GM18499 (cell line): ENCODE results near the gene CTBP2.
"Not testable (repeated sequence)": the region's sequence is repeated elsewhere in the genome, so short reads cannot be mapped to it uniquely, and the experiment has no call there.

Experiments used
- ATAC-seq: cut with Tn5 transposase; IDR thresholded peaks from one replicate; pipeline ENCODE4 v1.9.1; 2021; ENCODE audit warnings: moderate number of reproducible peaks; ENCODE audit not compliant: insufficient read depth, unreplicated experiment

CTBP2 gene

DNA sequence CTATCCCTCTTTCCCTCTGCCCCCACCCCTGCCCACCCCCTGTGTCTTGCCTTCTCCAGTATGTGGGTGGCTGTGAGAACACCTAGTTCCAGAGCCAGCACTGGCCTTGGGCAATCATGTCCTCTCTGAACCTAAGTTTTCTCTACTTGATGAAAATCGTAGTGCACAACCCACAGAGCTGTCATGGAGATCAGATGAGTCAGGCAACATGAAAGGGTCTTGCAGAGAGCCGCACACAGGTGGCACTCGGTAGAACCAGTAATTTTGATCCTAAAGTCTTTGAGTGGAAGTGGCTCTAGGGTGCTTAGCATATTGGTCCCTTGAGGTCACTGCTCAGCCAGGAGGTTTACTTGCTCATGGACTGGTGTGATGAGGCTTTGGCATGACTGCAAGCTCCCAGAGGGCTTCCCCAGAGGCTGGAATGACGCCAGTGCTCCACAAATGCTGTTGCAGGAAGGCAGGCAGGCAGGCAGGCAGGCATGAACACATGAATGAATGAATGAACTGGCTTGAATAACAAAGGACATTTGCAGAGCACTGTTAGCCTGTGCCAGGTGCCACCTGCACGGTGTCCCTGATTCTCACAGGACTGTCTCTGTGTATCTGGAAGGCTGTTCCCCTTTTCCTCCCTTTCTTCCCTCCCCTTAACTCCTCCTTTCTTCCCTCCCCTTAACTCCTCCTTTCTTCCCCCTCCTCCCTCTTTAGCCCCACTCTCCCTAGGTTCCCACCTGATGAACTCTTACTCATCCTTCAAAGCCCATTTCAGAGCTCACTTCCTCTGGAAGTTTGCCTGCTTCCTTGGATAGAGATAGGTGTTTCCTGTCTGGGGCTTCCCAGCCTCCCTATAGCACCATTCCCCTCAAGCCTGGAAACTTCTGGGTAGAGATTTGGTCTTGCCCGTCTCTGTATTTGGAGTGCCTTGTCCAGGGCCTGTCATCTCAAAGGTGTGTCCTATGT is 27.2 kb upstream of the CTBP2 start:
- no peak for ATAC-seq

DNA sequence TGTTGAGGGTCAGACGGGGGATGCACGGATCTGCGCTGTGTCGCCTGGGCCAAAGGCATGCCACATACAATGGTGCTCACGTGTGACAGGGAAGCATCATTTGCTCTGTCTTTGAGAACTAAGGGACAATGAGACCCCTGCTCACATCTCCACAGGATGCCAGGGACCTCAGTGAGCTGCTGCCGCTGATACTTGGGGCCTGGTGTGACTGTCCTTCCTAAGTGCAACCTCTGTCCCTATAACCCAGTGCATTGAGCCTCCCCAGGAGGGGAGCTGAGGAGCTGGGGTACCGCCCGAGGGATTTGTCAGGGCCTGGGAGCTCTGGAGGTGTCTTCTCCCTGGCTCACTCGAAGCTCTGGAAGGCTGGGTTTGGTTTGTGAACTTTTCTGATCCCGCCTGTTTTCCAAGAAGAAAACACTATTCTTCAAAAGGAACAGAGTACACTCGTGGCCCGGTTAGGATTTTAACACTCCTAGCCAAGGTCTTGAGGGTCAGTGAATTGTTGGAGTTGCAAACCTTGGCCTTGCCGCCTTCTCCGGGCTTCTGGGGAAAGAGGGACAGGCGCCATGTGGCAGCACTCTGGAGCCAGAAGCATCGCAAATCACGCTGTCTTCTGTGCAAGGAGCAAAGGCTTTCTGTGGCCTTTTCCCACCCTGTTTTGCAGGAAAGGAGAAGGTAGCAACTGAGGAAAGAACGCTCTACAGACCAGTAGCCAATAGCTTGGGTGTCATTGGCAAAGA is 26.2 kb upstream of the CTBP2 start:
- ATAC-seq, result no peak

DNA sequence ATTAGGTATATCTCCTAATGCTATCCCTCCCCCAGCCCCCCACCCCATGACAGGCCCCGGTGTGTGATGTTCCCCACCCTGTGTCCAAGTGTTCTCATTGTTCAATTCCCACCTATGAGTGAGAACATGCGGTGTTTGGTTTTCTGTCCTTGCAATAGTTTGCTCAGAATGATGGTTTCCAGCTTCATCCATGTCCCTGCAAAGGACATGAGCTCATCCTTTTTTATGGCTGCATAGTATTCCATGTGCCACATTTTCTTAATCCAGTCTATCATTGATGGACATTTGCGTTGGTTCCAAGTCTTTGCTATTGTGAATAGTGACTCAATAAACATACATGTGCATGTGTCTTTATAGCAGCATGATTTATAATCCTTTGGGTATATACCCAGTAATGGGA is 18.7 kb upstream of the CTBP2 start:
- not testable (repeated sequence) for ATAC-seq

DNA sequence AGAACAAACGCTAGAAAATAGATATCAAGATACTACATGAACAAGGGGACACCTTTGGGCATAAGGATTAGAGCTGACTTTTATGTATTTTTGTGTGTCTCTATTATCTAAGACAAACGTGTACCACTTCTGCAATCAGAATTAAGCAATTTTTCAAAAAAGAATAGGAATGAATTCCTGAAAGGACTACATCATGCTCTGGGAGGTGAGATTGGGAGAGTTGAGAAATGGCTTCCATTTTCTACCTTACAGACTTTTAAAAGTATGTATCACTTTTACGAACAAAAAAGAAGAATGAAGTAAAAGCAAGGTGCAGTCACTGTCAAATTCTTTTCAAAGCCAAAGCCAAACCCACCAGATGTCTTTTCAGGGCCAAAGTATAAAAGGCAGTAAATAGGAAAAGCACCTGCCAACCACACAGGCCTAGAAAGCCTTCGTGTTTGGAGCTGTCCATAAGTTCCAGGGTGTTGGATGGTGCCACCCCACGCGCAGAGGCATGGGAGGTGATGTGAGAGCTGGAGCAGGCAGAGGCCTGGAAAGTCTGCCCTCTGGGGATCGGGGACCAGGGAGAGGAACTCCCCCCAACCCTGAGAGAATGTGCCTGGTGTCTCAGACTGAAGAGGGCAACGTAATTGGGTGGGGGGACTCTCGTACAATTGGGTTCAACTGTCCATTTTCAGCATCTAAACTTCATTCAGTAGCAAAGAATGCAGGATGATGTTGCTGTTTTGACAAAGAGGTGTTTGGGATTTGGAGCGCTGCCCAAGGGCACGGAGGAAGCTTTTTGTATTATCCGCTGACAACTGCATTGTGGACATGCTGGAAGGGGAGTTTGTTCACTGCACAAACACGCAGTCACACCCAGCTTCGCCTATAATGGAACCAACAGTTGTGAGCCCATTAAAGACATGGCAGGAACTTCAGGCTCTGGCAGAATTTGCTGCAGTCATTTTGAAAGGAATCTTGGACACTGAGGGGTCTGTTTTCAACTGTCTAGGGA is 17.6 kb upstream of the CTBP2 start:
- no peak for ATAC-seq

DNA sequence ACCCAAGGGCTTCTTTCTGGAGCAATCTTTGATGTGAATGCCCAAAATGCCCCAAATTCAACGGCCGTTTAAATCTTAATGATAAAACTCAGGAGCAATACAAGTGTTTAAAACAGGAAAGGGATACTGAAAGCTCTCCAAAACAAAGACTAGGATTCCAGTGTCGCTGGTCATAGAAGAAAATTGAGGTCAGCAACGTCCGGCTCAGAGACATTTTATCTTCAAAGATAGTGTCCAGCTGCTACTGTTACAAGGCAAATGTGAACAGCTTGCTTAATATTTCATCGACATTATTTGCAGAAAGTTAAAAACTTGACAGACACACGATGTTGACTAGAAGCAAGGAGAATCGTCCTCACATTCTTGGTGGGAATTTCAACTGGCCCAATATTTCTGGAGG is 15.4 kb upstream of the CTBP2 start:
- ATAC-seq, result no peak

DNA sequence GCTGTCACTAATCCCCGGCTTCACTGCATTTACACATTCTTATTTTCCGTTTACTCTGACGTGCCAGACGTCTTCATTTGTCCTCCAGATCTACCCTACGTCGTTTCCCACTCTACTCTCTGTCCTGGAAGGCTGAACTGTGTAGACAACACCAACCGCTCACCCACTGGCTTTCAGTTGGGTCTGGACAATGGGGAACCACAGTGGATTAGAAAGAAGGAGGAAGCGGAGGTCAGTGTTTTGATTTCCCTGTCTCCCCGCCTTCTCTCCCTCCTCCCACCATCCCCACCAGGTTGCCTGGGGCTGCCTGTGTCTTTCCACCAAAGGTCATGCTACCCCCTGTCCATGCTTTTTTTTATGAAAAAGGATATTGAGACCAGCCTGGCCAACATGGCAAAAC is 14.0 kb upstream of the CTBP2 start:
- ATAC-seq, result no peak

DNA sequence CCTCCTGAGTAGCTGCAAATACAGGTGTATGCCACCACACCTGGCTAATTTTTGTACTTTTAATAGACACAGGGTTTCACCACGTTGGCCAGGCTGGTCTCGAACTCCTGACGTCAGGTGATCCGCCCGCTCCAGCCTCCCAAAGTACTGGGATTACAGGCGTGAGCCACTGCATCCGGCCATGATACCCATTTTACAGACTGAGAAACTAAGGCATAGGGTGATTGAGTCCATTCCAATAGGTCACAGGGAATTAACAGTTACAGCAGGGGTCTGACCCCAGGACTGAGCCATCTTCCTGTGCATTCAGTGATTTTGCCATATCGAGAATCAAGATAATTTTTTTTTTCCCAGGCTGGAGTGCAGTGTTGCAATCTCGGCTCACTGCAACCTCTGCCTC is 12.3 kb upstream of the CTBP2 start:
- no peak for ATAC-seq

DNA sequence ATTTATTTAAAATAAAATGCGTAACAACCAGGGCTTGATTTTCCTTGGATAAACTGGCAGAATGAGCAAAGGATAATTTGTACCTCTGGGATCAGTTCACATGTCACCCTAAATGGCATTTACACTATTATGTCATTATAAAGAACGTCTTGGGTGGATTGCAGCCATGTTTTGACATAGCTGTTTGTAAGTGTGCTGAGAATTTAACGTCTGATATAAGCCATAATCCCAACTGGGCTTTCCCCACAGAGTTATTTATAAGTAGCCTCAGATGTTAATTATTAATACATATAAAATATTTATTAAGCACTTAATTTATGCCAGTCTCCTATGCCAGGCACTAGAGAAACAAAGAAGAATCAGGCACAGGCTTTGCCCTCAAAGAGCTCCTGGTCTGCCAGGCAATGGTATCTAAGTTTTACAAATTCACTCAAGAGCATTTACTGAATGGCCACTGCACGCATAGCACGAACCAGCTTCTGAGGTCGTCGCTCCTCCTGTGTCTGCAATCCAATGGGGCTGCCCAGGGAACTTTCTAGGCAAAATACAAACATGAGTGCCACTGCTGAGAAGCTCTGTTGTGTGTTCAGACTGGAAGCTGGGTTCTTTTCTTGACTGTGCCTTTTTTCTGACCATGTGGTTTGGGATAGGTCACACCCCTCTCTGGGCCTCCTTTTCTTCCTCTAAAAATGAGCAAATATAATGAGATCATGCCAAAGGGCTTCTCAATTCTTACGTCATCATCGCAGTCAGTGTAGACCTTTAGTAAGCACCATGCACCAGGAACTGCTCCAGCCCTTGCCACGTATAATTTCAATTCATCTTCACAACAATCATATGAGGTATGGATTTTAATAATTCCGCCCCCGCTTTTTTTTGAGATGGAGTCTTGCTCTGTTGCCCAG is 11.3 kb upstream of the CTBP2 start:
- ATAC-seq, result no peak

DNA sequence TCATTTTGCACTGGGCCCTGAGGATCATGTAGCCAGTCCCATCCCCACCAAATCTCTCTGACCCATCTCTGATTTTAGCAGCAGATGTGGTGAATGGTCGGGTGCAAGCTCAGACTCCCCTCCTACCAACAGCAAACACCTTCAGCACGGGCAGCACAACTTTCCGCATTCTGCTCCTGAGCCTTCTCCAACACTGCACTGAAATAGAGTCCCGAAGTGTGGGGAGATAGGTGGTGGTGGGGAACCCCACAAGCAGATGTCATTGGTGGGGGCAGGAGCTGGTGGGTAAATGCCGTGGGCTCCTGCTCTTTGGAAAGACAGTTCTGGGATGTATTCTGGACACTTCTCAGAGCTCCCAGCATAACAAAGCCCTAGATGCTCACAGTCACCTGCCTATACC is 9.6 kb upstream of the CTBP2 start:
- no peak for ATAC-seq

DNA sequence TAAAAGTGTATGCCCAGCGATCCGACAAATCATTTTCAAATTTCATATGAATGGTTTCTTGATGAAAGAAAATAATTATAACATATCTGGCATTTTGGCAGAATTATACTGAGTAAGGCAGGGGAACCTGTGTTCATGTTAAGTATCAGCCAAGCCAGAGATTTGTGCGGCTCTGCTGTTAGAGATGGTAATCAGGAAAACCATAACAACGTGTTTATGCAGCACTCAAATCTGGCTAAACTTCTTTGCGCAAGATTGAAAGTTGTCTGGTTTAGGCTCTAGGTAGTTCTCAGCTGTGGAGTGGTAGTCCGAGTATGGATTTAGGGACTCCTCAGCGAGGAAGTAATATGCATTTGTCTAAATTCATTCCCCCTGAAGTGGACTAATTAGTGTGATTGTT is 8.9 kb upstream of the CTBP2 start:
- no peak for ATAC-seq

DNA sequence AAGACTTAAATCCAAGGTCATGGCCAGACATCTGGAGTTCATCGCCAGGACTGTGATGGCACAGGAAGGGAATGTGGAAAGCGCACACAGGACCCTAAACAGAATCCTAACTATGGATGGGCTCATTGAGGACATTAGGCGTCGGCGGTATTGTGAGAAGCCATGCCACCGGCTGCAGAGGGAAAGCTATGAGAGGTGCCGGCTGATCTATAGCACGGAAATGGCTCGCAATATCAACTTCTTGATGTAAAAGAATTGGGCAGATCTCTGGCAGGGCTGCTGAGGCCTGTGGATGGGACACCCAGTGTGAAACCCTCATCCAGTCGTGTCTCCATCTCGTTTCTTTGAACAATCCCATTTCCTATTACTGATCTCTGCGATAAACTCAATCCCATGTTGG is 6.3 kb upstream of the CTBP2 start:
- no peak for ATAC-seq

DNA sequence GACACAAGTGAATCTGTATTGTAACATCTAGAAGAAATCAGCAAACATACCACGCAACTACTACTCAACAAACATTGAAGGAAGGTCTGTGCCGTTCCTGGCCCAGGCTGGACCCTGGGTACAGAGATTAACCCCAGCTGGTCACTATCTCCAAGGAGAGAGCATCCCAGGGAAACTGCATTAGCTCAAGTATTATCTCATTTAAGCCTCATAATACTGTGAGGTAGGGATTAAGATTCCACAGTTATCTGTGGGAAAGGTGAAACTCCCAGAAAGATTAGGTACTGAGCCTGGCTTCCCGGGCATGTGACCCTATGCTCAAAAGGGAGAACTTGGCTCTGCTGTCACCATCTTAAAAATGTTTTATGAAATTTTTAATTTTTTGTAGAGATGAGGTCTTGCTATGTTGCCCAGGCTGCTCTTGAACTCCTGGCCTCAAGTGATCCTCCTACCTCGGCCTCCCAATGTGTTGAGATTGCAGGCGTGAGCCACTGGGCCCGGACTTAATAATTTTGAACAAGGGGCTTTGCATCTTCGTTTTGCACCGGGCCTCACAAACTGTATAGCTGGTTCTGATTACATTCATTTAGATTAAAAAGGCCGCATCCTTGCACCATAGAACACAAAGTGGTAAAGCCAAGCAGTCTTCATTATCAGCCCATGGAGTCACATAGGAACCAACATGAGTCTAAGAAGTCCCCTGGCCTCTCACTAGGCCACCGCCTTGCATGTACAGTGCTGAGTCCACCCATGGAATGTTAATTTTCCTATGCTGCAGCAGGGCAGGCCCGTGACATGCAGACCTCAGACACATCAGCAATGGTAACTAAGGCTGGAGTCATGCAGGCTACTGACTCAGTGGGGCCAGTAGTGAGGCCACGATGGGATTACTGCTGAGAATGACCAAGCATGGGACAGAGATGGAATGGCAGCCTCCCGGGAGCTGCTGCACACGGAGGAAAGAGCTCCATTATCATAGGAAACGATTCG is 5.5 kb upstream of the CTBP2 start:
- no peak for ATAC-seq

DNA sequence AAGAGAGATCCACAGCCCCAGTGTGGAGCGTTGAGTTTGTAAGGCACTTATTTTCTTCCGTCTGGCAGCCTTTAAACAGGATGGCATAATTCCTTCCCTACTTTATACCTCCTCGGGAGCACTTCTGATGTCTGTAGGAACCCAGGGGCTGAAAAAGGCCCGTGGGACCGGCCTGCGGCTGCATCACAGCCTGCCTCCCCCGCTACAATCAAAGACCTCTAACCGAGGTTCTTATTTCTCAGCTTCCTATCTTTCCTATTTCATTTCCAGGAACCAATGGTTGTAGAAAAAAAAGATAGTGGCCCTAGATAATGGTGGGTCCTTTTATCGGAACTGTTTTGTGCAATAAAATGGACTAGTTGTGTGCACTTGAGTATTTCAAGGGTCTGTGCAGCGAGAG is 4.1 kb upstream of the CTBP2 start:
- ATAC-seq, result no peak

DNA sequence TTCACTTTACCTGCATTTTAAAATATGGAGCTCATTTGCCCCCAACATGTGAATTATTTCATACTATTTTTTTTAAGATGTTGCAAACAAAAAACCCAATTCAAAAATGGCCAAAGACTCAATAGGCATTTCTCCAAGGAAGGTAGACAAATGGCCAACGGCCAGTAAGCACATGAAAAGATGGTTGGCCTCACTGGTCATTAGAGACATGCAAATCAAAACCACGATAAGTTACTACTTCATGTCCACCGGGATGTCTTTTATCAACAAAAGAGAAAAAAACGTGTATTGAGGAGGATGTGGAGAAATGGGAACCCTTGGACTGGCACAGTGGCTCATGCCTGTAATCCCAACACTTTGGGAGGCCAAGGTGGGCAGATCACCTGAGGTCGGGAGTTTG is 3.4 kb upstream of the CTBP2 start:
- ATAC-seq, result no peak

DNA sequence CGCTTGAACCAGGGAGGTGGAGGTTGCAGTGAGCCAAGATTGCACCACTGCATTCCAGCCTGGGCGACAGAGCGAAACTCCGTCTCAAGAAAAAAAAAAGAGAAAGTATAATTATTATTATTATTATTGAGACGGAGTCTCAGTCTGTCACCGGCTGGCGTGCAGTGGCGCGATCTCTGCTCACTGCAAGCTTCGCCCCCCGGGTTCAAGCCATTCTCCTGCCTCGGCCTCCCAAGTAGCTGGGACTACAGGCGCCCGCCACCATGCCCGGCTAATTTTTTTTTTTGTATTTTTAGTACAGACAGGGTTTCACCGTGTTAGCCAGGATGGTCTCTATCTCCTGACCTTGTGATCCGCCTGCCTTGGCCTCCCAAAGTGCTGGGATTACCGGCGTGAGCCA is 2.9 kb upstream of the CTBP2 start:
- ATAC-seq, result not testable (repeated sequence)

DNA sequence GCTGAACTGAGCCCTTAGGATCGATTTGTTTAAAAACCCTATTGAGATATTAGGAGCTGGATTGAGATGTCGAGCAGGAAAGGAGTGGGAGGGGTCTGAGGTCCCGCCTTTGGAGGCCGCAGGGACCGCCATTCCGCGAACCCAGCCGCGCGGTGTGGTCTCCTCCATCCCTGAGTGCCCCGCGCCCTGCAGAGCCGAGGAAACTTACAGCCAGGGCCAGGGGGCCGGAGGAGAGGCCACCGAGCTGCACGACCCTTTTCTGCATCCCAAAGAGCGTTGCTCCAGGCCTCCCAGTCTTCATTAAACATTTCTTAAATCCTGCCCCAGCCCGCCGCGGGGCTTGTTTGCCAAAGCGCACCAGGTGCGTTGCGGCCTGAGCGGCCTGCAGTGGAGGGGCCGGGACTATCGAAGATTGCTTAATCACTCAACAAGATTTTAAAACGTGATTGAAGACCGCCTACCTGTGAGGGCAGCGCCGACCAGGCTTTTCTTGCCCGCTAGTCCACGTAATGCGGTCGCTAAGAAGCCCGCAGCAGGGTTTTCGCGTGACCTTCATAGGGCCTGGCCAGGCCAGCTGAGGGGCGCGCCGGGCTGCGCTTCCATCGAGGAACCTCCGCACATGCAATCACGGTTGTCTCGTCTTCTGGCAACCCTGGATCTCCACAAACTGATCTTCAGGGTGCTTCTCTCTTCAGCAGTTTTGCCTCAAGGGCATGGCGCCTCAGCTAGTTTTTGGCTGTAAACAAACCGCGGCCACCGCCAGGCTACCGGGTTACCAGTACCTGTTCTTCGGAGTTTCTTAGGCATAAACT is 2.0 kb upstream of the CTBP2 start:
- no peak for ATAC-seq

DNA sequence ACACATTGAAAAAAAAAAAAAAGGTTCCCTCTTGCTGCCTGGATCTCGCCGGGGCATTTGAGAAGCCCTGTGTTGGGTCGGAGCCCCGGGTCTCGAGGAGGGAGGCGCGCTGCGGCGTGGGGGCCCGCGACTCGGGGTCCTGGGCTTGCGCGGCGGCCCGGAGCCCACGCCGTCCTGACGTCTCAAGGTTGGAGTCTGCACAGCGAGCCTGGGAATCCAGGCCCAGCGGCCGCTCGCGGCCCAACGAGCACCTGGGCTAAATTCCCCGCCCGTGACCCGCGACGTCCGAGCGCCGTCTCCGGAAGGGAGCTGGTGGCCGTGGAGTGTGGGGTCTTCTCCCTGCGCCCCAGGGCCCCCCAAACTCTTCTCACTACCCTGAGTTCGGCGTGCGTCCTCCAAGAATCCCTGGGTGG is 1.4 kb upstream of the CTBP2 start:
- ATAC-seq, result no peak
